KMS-11 (cell line): ENCODE results near the gene EFCAB12.
"Not testable (repeated sequence)": the region's sequence is repeated elsewhere in the genome, so short reads cannot be mapped to it uniquely, and the experiment has no call there.

Experiments
- H2AFZ ChIP-seq: fragments of 200-600 bp; sonication (generic); 2 replicates; pipeline ENCODE4 v1.6.1; 2016; ENCODE audit warnings: antibody characterized with exemption, mixed run types, low read depth
- H3K27ac ChIP-seq: fragments of 200-600 bp; sonication (generic); 2 replicates; pipeline ENCODE4 v1.6.1; 2016; ENCODE audit warnings: mild to moderate bottlenecking, mixed run types
- H3K27me3 ChIP-seq: fragments of 200-600 bp; sonication (generic); 2 replicates; pipeline ENCODE4 v1.6.1; 2017; ENCODE audit warnings: mild to moderate bottlenecking, low read depth, mixed run types, moderate library complexity; ENCODE audit not compliant: insufficient read depth
- H3K36me3 ChIP-seq: fragments of 200-600 bp; sonication (generic); 2 replicates; pipeline ENCODE4 v1.6.1; 2017; ENCODE audit warnings: mild to moderate bottlenecking, mixed run types; ENCODE audit not compliant: insufficient read depth
- H3K4me1 ChIP-seq: fragments of 200-600 bp; sonication (generic); 2 replicates; pipeline ENCODE4 v1.6.1; 2016; ENCODE audit warnings: mild to moderate bottlenecking, low read depth, mixed run types; ENCODE audit not compliant: poor library complexity, severe bottlenecking
- H3K4me2 ChIP-seq: fragments of 200-600 bp; sonication (generic); 2 replicates; pipeline ENCODE4 v1.7.0; 2016; ENCODE audit warnings: mild to moderate bottlenecking, mixed run types
- H3K4me3 ChIP-seq: fragments of 200-600 bp; sonication (generic); IDR thresholded peaks from 2 replicates; pipeline ENCODE4 v1.6.1; 2017; ENCODE audit warnings: low read depth, low read length, mixed read lengths; ENCODE audit not compliant: insufficient read depth
- H3K79me2 ChIP-seq: fragments of 200-600 bp; sonication (generic); 2 replicates; pipeline ENCODE4 v1.6.1; 2016; ENCODE audit warnings: low read depth, mixed run types; ENCODE audit not compliant: insufficient read depth
- H3K9ac ChIP-seq: fragments of 200-600 bp; sonication (generic); 2 replicates; pipeline ENCODE4 v1.6.1; 2016; ENCODE audit warnings: mild to moderate bottlenecking, mixed run types
- H4K20me1 ChIP-seq: fragments of 200-600 bp; sonication (generic); 2 replicates; pipeline ENCODE4 v1.6.1; 2016; ENCODE audit warnings: mild to moderate bottlenecking, mixed run types; ENCODE audit not compliant: insufficient read depth
- CTCF ChIP-seq: fragments of 200-600 bp; sonication (generic); conservative IDR thresholded peaks from 2 replicates; pipeline ENCODE4 v1.6.1; 2017; ENCODE audit warnings: low read depth, mild to moderate bottlenecking, antibody characterized with exemption, low read length, moderate library complexity, mixed read lengths

Gene EFCAB12

GRCh38 chr3:129393271-129393670, 35.2 kb downstream of the EFCAB12 start:
- Histone ChIP-seq H3K79me2 (peaks cover 15% of the 10 kb centered on the region), H3K4me3 (no peak overlapping the region), H3K27me3 (no peaks in the 10 kb centered on the region), H3K27ac (no peak overlapping the region), H3K4me2 (no peak overlapping the region), H4K20me1 (no peaks in the 10 kb centered on the region), H3K36me3 (no peaks in the 10 kb centered on the region; the same call in 1 of the 2 replicates), H2AFZ (no peak overlapping the region), H3K9ac (no peak overlapping the region), H3K4me1 (peaks cover 6% of the 10 kb centered on the region)
- TF ChIP-seq CTCF: no peak

- H3K4me2 ChIP-seq, H3K9ac ChIP-seq, H3K27ac ChIP-seq, H4K20me1 ChIP-seq, H3K79me2 ChIP-seq, H3K4me3 ChIP-seq, H2AFZ ChIP-seq, H3K4me1 ChIP-seq, H3K27me3 ChIP-seq, H3K36me3 ChIP-seq: not testable (repeated sequence)
Observed at GRCh38 chr3:129392106-129392887, 36.1 kb downstream of the EFCAB12 start.

- not testable (repeated sequence) for H3K27ac ChIP-seq, H3K27me3 ChIP-seq, H3K79me2 ChIP-seq, H3K4me3 ChIP-seq, H3K36me3 ChIP-seq, H3K9ac ChIP-seq, H2AFZ ChIP-seq, H4K20me1 ChIP-seq, H3K4me1 ChIP-seq, H3K4me2 ChIP-seq
Observed at GRCh38 chr3:129391583-129391982, 36.9 kb downstream of the EFCAB12 start.

DNA sequence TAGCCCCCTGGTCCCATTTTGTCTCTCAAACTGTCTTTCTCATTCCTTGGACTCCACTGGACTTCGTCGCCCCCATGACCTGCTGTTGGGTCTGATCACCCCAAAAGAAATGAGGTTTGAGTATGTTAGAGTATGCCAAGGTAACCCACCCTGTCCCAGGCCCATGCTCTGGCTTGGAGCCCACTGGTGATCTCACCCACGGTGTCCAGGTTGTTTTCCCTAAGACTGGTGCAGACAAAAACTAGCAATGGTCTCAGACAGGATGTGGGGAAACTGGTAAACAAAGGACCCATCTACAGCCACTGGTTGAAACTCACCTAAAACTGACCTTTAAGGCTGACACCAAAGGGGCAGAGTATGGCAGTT, 38.9 kb downstream of the EFCAB12 start:
- H3K27me3 ChIP-seq: no peaks in the 10 kb centered on the region
- H3K27ac ChIP-seq: no peak overlapping the region
- H3K36me3 ChIP-seq: no peaks in the 10 kb centered on the region; the same call in 1 of the 2 replicates
- H3K79me2 ChIP-seq: no peaks in the 10 kb centered on the region; the same call in 1 of the 2 replicates
- TF ChIP-seq CTCF: no peak
- no peaks in the 10 kb centered on the region for H3K4me1 ChIP-seq
- H3K4me2 ChIP-seq: no peak overlapping the region
- no peak overlapping the region for H3K9ac ChIP-seq
- H4K20me1 ChIP-seq: no peaks in the 10 kb centered on the region
- no peak overlapping the region for H2AFZ ChIP-seq
- H3K4me3 ChIP-seq: no peak overlapping the region

DNA sequence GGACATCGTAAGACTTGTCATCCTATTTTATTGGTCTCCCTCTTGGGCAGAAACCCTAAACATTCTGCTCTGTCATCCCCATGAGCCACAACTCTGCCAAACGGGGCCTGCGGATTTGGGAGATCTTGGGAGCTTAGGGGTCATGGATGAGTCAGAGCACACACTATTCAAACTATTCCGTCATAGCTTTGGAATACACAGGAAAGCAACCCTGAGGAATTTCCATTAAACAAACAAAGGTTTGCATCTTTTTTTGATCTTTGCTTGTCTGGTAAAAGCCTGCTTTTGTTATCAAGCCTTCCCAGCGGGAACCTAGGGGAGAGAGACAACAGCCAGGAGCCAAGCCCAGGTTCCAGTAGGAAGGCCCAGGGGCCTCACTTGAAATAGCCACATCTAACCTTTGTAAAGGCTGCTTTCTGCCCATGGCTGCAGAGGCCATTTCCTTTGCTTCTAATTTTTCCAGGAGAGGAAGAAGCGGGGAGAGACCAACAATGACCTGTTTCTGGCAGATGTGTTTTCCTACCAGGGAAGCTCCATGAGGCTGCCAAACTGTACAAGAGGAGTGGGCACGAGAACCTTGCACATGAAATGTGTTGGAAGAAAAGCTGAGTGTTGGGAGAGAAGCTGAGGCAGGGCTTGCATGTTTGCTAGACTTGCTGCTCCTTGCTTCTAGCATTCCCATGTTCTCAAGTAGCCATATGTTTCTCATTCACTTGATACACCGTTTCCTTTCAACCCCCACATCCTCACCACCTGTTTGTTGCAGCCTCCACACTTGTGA, 39.5 kb downstream of the EFCAB12 start:
- not testable (repeated sequence) for H3K36me3 ChIP-seq, H4K20me1 ChIP-seq, H3K27ac ChIP-seq

More for the DNA sequence above, 39.5 kb downstream of the EFCAB12 start:
- not testable (repeated sequence) for H3K4me2 ChIP-seq, H3K4me3 ChIP-seq, H3K27me3 ChIP-seq, H3K9ac ChIP-seq, H3K4me1 ChIP-seq, H3K79me2 ChIP-seq, H2AFZ ChIP-seq
